IPS-18c (cell line): ENCODE results near the gene ACER3.
"Not testable (repeated sequence)": the region's sequence is repeated elsewhere in the genome, so short reads cannot be mapped to it uniquely, and the experiment has no call there.

Experiments used
- H3K4me3 ChIP-seq: 2 replicates; pipeline ENCODE4 v1.7.0; 2013; ENCODE audit warnings: low read depth, mild to moderate bottlenecking, low read length, moderate library complexity; ENCODE audit not compliant: insufficient read depth
- H3K9me3 ChIP-seq: one replicate; pipeline ENCODE4 v1.6.1; 2013; ENCODE audit warnings: mild to moderate bottlenecking, low read length, moderate library complexity; ENCODE audit not compliant: control insufficient read depth, insufficient read depth

ACER3 gene

DNA sequence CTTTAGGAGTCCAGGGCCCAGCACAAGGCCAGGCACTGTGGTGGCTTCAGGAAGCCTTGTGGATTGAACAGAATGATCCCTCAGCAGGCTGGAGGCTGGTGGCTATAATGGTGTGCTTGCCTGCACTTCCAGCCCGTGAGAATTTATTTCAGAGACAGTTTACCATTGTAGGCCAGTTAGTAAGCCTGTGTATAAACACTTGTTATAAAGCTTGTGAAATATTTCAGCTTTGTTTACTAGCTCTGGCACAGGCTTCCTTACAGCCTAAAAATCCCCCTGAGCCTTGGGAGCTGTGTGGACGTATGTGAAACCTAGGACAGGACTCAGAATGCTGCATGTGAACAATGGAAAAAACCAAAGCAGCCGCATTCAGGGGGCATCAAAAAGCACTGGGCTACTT, 26.6 kb upstream of the ACER3 start:
- H3K9me3 ChIP-seq: no peaks in the 10 kb centered on the region
- H3K4me3 ChIP-seq: no peak overlapping the region

- Histone ChIP-seq H3K4me3 (no peak overlapping the region), H3K9me3 (no peaks in the 10 kb centered on the region)
These were observed 25.7 kb upstream of the ACER3 start for GRCh38 chr11:76835036-76835435.

DNA sequence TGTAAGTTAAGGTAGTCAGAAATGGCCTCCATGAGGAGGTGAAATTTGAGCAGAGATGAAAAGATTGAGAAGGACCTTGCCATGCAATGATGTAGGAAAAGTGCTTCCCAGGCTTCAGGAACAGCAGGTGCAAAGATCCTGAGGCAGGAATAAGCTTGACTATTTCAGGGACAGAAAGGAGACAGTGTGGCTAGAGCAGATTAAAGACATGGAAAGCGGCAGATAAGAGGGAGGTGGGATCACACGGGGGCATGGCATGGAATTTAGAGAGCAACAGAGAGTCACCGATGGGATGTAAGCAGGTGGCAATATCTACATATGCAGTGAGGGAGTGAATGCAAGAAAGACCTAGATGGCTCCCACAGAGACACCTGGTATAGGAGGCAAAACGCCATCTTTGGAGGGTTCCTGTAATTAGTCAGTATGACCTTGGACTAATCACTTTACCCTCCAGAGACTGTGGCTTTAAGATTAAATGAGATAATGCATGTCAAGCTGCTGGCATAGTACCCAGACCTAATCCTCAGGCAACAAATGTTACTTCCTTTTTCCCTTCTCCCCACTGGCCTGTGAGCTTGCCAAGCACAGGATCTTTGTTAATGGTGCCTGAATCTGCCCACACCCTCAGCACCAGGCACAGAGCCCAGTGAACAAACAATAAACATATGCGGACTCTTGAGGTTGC, 24.6 kb upstream of the ACER3 start:
- no peak overlapping the region for H3K4me3 ChIP-seq
- H3K9me3 ChIP-seq: no peaks in the 10 kb centered on the region

DNA sequence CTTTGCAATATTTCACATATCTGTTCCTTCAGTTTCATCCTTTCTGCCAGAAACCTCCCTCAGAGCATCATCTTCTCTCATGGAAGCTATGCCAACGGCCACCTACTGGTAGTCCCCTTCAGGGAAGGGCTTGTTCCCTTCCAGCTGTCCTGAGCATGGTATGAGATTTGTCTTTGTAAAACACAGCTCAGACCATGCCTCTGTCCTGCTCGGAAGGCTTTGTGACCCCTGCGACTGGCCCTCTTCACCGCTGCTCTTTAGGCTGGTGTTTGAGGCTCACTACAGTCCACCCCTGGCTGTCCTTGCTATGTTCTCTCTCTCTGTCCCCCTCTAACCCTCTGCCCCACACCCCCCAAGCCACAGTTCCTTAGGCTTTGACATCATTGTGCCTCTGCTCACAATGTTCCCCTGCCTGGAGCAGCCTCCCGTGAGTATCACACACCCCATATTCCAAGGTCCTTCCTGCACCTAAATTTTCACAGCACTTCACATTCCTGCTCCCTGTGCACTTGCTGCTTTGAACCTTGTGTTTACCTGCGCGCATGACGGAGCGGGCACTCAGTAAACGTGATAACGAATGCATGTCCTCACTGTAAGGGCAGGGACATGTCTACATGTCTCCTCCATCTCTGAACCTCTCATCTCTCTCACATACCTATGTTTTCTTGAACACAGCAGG, 24.0 kb upstream of the ACER3 start:
- H3K4me3 ChIP-seq: no peak overlapping the region
- H3K9me3 ChIP-seq: no peaks in the 10 kb centered on the region

GRCh38 chr11:76837696-76838677, 22.7 kb upstream of the ACER3 start:
- Histone ChIP-seq H3K9me3 (no peaks in the 10 kb centered on the region), H3K4me3 (no peak overlapping the region)

DNA sequence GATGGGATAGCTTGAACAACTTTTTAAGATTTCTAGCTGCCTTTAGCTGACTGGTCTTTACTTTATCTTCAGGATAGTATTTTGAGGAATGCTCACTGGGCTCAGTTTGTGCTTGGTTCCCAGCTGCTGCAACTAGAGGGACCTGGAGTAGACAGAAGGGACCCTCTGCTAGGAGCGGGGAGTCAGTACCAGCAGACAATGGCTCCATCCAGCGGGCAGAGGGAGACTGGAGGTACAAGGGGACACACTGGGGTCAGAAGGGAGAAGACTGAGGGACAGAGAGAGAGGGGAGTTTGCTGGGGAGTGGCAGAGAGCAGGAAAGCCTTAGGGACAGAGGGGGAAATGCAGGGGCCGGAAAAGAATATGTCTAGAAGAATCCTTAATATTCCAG, 22.0 kb upstream of the ACER3 start:
- no peaks in the 10 kb centered on the region for H3K9me3 ChIP-seq
- H3K4me3 ChIP-seq: no peak overlapping the region

DNA sequence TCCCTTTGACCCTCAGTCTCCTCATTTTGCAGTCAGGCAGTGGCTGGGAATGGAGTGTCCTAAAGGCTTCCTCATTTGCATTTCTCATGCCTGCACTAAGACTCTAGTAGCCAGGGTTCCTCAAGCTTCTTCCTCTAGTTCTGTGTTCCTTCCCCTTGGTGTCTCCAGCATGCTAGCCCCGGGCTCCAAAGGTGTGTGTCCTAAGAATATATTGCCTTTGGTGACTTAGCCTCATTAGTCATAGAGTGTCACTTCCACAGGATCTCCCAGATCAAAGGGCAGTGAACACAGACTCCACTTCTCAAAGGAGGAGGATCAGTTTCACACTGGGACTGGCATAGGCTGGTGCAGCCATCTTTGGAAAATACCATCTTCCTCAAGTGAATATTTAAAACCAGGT, 21.4 kb upstream of the ACER3 start:
- no peaks in the 10 kb centered on the region for H3K9me3 ChIP-seq
- no peak overlapping the region for H3K4me3 ChIP-seq

GRCh38 chr11:76841923-76842452, 18.7 kb upstream of the ACER3 start:
- Histone ChIP-seq H3K4me3 (no peak overlapping the region), H3K9me3 (no peaks in the 10 kb centered on the region)

- no peak overlapping the region for H3K4me3 ChIP-seq
- H3K9me3 ChIP-seq: no peaks in the 10 kb centered on the region
These were observed 16.8 kb upstream of the ACER3 start for GRCh38 chr11:76843907-76844306.

GRCh38 chr11:76844511-76844910, 16.2 kb upstream of the ACER3 start:
- Histone ChIP-seq H3K4me3 (no peak overlapping the region), H3K9me3 (no peaks in the 10 kb centered on the region)

- Histone ChIP-seq H3K4me3 (no peak overlapping the region), H3K9me3 (no peaks in the 10 kb centered on the region)
These were observed 15.6 kb upstream of the ACER3 start for GRCh38 chr11:76845069-76845468.

DNA sequence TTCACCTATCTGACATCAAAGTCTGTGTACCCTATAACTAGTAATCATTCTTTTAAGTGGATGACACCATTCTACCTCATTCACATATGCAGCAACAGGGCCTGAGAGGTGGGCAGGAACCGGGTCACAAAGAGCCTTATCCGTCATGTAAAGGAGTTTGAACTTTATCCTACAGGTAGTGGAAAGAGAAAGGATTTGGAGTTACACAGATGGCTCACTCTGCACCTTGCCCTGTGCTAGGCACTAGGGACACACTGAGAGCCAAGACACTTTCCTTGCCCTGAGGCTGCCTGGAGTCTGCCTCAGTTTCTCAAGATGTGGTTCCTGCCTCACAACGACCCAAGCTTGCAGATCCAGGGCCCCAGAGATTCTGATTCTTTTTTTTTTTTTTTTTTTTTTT, 14.3 kb upstream of the ACER3 start:
- H3K4me3 ChIP-seq: no peak overlapping the region
- no peaks in the 10 kb centered on the region for H3K9me3 ChIP-seq

DNA sequence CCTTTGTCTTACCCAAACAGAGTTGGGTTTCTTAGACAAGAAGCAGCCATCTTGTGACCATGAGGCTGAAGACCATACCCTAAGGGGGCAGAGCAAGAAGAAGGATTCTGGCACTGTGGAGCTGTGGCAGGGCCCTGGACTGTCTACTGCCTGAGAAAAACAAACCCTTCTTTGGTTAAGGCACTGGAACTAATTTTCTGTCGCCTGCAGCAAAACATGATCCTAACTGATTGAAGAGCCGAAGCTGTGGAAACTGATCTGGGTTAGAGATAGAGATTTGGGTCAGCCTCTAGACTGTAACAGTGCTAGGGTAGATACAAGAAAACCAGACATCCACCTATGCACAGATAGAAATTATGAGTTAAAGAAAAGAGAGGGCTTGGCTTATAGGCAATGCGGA, 11.3 kb upstream of the ACER3 start:
- no peak overlapping the region for H3K4me3 ChIP-seq
- H3K9me3 ChIP-seq: no peaks in the 10 kb centered on the region

GRCh38 chr11:76850130-76850529, 10.6 kb upstream of the ACER3 start:
- no peak overlapping the region for H3K4me3 ChIP-seq
- no peaks in the 10 kb centered on the region for H3K9me3 ChIP-seq

- H3K4me3 ChIP-seq: no peak overlapping the region
- H3K9me3 ChIP-seq: no peaks in the 10 kb centered on the region
These were observed 9.9 kb upstream of the ACER3 start for GRCh38 chr11:76850815-76851214.

- no peak overlapping the region for H3K4me3 ChIP-seq
- H3K9me3 ChIP-seq: no peaks in the 10 kb centered on the region
These were observed 6.0 kb upstream of the ACER3 start for GRCh38 chr11:76854709-76855108.

- H3K4me3 ChIP-seq, H3K9me3 ChIP-seq: not testable (repeated sequence)
These were observed 5.0 kb upstream of the ACER3 start for GRCh38 chr11:76855670-76856069.

DNA sequence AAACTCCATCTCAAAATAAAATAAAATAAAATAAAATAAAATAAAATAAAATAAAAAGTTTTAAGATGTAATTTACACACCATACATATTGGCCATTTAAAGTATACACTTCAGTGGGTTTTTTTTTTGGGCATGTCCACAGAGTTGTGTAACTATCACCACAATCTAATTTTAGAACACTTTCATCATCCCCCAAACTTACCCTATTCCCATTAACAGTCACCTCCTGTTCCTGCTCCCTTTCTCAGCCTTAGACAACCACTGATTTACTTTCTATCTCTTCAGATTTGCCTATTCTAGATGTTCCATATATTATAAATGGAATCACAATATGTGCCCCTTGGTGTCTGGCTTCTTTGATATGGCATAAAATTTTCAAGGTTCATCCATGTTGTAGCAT, 4.6 kb upstream of the ACER3 start:
- H3K4me3 ChIP-seq: no peak overlapping the region
- H3K9me3 ChIP-seq: no peaks in the 10 kb centered on the region
